Lower leg skin (tissue), 3 donors: Measurements from ENCODE around the gene HDAC9.

Experiments used
- POLR2A ChIP-seq, 2 donors: fragments of 450-650 bp; IDR thresholded peaks; one replicate each; pipeline ENCODE4 v1.6.1; 2016 to 2017; ENCODE audit warnings: antibody characterized with exemption in 2 of 2, mild to moderate bottlenecking in 1 of 2, moderate library complexity in 1 of 2
- TF ChIP-seq, protein P1 (sequence below), 3 donors: fragments of 450-650 bp; IDR thresholded peaks; one replicate each; pipeline ENCODE4 v1.5.1; 2016; ENCODE audit warnings: antibody characterized with exemption in 3 of 3, mild to moderate bottlenecking in 3 of 3, moderate library complexity in 2 of 3

DNA sequence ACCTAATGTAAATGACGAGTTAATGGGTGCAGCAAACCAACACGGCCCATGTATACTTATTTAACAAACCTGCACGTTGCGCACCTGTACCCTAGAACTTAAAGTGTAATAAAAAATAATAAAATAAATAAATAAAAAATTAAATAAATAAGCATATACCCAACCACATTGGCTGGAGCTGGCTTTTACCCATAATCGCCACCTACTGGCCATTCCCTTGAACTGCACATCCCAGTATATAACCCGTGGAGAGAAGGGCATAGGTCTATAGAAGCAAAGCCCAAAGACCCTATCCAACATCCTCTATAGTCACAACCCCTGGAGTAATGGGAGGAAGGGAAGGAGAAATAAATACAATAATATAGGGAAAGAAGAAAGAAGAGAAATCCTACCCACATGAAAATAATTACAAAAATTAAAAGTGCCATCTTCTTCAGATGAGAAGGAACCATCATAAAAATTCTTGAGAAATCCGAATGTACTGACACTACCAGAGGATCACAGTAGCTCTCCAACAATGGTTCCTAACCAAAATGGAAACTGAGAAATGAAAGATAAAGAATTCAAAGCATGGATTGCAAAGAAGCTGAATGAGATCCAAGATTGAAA is 556.3 kb downstream of the HDAC9 start:
- TF ChIP-seq, protein P1, sequence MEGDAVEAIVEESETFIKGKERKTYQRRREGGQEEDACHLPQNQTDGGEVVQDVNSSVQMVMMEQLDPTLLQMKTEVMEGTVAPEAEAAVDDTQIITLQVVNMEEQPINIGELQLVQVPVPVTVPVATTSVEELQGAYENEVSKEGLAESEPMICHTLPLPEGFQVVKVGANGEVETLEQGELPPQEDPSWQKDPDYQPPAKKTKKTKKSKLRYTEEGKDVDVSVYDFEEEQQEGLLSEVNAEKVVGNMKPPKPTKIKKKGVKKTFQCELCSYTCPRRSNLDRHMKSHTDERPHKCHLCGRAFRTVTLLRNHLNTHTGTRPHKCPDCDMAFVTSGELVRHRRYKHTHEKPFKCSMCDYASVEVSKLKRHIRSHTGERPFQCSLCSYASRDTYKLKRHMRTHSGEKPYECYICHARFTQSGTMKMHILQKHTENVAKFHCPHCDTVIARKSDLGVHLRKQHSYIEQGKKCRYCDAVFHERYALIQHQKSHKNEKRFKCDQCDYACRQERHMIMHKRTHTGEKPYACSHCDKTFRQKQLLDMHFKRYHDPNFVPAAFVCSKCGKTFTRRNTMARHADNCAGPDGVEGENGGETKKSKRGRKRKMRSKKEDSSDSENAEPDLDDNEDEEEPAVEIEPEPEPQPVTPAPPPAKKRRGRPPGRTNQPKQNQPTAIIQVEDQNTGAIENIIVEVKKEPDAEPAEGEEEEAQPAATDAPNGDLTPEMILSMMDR (IDR thresholded peaks at IDR 0.05) = no peak
- no peak for TF ChIP-seq POLR2A (IDR thresholded peaks at IDR 0.05)
